Breast epithelium (tissue), 4 donors: ENCODE data around the gene U2AF2. TPM values are rescaled to one million over a fixed set of nuclear protein-coding genes. Genes with fewer than 3 reads are reported as not detected.

ENCODE experiments used
- DNase-seq, 2 donors: peaks; one replicate each; pipeline ENCODE4 v3.0.0-alpha.2; 2019; ENCODE audit warnings: low spot score in 2 of 2
- H3K27ac ChIP-seq, 2 donors: fragments of 200-600 bp; sonication (generic) in 1 of 2; one replicate each; pipeline ENCODE4 v1.5.1; 2016 to 2019; ENCODE audit warnings: mild to moderate bottlenecking in 1 of 2
- H3K27me3 ChIP-seq, 2 donors: fragments of 200-600 bp; sonication (generic) in 1 of 2; one replicate each; pipeline versions ENCODE4 v1.5.1 to v1.6.0; 2017 to 2019; ENCODE audit warnings: control low read depth in 1 of 2, mild to moderate bottlenecking in 1 of 2
- H3K36me3 ChIP-seq: fragments of 200-600 bp; one replicate; pipeline ENCODE4 v1.5.1; 2019
- H3K4me1 ChIP-seq, 2 donors: fragments of 200-600 bp; sonication (generic); one replicate each; pipeline ENCODE4 v1.5.1; 2016 to 2019; ENCODE audit warnings: control low read depth in 1 of 2
- H3K4me3 ChIP-seq, 3 donors: fragments of 200-600 bp; sonication (generic); 1 replicate in 2 of 3; 2 replicates in 1 of 3; pipeline ENCODE4 v1.5.1; 2016 to 2019; ENCODE audit warnings: mild to moderate bottlenecking in 3 of 3, moderate library complexity in 2 of 3
- H3K9me3 ChIP-seq, 2 donors: fragments of 200-600 bp; sonication (generic) in 1 of 2; one replicate each; pipeline ENCODE4 v1.5.1; 2016 to 2019; ENCODE audit warnings: control low read depth in 1 of 2
- CTCF ChIP-seq, 3 donors: fragments of 450-650 bp; IDR thresholded peaks; one replicate each; pipeline ENCODE4 v1.5.1; 2016 to 2017; ENCODE audit warnings: antibody characterized with exemption in 3 of 3, mild to moderate bottlenecking in 3 of 3, moderate library complexity in 3 of 3
- POLR2A ChIP-seq: fragments of 450-650 bp; IDR thresholded peaks from one replicate; pipeline ENCODE4 v1.6.1; 2016; ENCODE audit warnings: antibody characterized with exemption, mild to moderate bottlenecking, moderate library complexity
- POLR2AphosphoS5 ChIP-seq, 3 donors: sonication (generic); formaldehyde crosslinking; IDR thresholded peaks; one replicate each; pipeline ENCODE4 v1.6.1; 2017; ENCODE audit warnings: antibody characterized with exemption in 3 of 3
- intact Hi-C: fragments of 100-400 bp; cut with DNase I; formaldehyde crosslinking; loops from one replicate; pipeline ENCODE4 v1.15.1; 2023; ENCODE audit warnings: low total_unique reads
- total RNA-seq, 3 donors: library from RNA; depleted of rRNA; stranded (reverse); fragments of >200 nt; gene quantifications; one replicate each; pipeline ENCODE4 v1.1.0, GENCODE V29; 2016

The U2AF2 gene
- total RNA-seq, 3 donors from 2014 or later = 82.5 to 93.4 (median 85.3) TPM

- Histone ChIP-seq H3K9me3 (no peaks in the 10 kb centered on the region), H3K27me3 (no peaks in the 10 kb centered on the region), H3K4me1 (no peaks in the 10 kb centered on the region), H3K4me3 (no peak overlapping the region), H3K27ac (no peak overlapping the region), H3K36me3 (no peaks in the 10 kb centered on the region)
- no peak for DNase-seq
- TF ChIP-seq POLR2AphosphoS5 (IDR thresholded peaks at IDR 0.05) (no peak), CTCF (IDR thresholded peaks at IDR 0.05) (no peak)
- intact Hi-C loops = no loop called here
These were observed 32.4 kb upstream of the U2AF2 start for GRCh38 chr19:55622242-55622969.

- Histone ChIP-seq H3K4me3 (no peak overlapping the region), H3K4me1 (no peaks in the 10 kb centered on the region), H3K36me3 (no peaks in the 10 kb centered on the region), H3K27ac (peak overlapping the region in 1 of 2 donors; percentile 97), H3K27me3 (no peaks in the 10 kb centered on the region), H3K9me3 (no peaks in the 10 kb centered on the region)
- intact Hi-C loops = no loop called here
- DNase-seq = no peak
- TF ChIP-seq POLR2A (no peak), CTCF (IDR thresholded peaks at IDR 0.05) (no peak), POLR2AphosphoS5 (IDR thresholded peaks at IDR 0.05) (no peak)
These were observed 31.7 kb upstream of the U2AF2 start for GRCh38 chr19:55623130-55623529.

- H3K4me3 ChIP-seq = peak overlapping the region; percentile 58 to 74 (median 66)
- intact Hi-C loops = no loop called here
- H3K9me3 ChIP-seq = no peaks in the 10 kb centered on the region
- TF ChIP-seq POLR2A (no peak), POLR2AphosphoS5 (IDR thresholded peaks at IDR 0.05) (no peak), CTCF (IDR thresholded peaks at IDR 0.05) (no peak)
- H3K4me1 ChIP-seq = no peaks in the 10 kb centered on the region
- H3K27ac ChIP-seq = peak overlapping the region; percentile 97 to 99
- no peaks in the 10 kb centered on the region for H3K27me3 ChIP-seq
- no peak for DNase-seq
- H3K36me3 ChIP-seq = no peaks in the 10 kb centered on the region
These were observed 31.3 kb upstream of the U2AF2 start for GRCh38 chr19:55623561-55623960.

GRCh38 chr19:55624109-55625003, 30.5 kb upstream of the U2AF2 start, which contains the start of gene ZNF784:
ZNF784 (minus strand) TSS chr19:55624566; CDS start chr19:55624561, 5 bp downstream.
- no peaks in the 10 kb centered on the region for H3K4me1 ChIP-seq
- intact Hi-C loops = no loop called here
- no peaks in the 10 kb centered on the region for H3K27me3 ChIP-seq
- peak within 1 kb of the TSS; percentile 97 to 99 for H3K27ac ChIP-seq
- peak; percentile 90 to 96 for DNase-seq
- H3K4me3 ChIP-seq = peak within 1 kb of the TSS; percentile 58 to 74 (median 66)
- TF ChIP-seq POLR2AphosphoS5 (IDR thresholded peaks at IDR 0.05) (peak; percentile 41 to 83 (median 82)), POLR2A (peak; percentile 66), CTCF (IDR thresholded peaks at IDR 0.05) (no peak)
- H3K9me3 ChIP-seq = no peaks in the 10 kb centered on the region
- H3K36me3 ChIP-seq = no peaks in the 10 kb centered on the region

- peak overlapping the region; percentile 97 to 99 for H3K27ac ChIP-seq
- H3K27me3 ChIP-seq = no peaks in the 10 kb centered on the region
- H3K4me1 ChIP-seq = no peaks in the 10 kb centered on the region
- no peak for TF ChIP-seq CTCF (IDR thresholded peaks at IDR 0.05)
- TF ChIP-seq POLR2AphosphoS5 (IDR thresholded peaks at IDR 0.05) = no peak
- no peak for TF ChIP-seq POLR2A
- intact Hi-C loops = no loop called here
- DNase-seq = no peak
- H3K36me3 ChIP-seq = no peaks in the 10 kb centered on the region
- peak overlapping the region; percentile 58 to 74 (median 66) for H3K4me3 ChIP-seq
- H3K9me3 ChIP-seq = no peaks in the 10 kb centered on the region
These were observed 29.9 kb upstream of the U2AF2 start for GRCh38 chr19:55625004-55625326.
